Endometrial microvascular endothelial cells (primary cell): ENCODE data around the gene PTMA. TPM values are rescaled to one million over a fixed set of nuclear protein-coding genes. Genes with fewer than 3 reads are reported as not detected.
"Not testable (repeated sequence)": the region's sequence is repeated elsewhere in the genome, so short reads cannot be mapped to it uniquely, and the experiment has no call there.

Experiments used
- in situ Hi-C: cut with HindIII; loops from 2 replicates; pipeline ENCODE4 v1.10.0; 2017; ENCODE audit warnings: low sequenced_read_pairs, low pct_unique_long_range_greater_than_20kb; ENCODE audit errors: inconsistent ontology term
- total RNA-seq: library from RNA; depleted of rRNA; stranded (reverse); fragments of >200 nt; gene quantifications from one replicate; pipeline ENCODE4 v1.2.3, GENCODE V29; 2015; ENCODE audit errors: inconsistent ontology term

PTMA gene
- total RNA-seq, 1 donor from 2014 or later, result 949 TPM

DNA sequence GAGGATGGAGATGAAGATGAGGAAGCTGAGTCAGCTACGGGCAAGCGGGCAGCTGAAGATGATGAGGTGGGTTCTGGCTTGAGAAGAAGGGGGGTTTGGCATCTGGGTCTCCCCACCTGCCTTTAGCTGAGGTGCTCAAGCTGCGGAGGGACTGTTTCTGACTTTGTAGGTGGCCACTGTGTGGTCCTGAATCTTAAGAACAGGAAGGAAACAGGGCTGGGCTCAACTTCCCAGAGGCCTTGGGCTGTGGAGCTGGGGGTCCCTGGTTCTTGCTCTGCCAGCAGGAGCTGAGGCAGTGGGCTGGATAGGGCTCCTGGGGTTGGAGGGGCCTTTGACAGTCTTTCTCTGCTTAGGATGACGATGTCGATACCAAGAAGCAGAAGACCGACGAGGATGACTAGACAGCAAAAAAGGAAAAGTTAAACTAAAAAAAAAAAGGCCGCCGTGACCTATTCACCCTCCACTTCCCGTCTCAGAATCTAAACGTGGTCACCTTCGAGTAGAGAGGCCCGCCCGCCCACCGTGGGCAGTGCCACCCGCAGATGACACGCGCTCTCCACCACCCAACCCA lies 4.2 kb downstream of the PTMA start:
- in situ Hi-C loops, result not testable (repeated sequence)

DNA sequence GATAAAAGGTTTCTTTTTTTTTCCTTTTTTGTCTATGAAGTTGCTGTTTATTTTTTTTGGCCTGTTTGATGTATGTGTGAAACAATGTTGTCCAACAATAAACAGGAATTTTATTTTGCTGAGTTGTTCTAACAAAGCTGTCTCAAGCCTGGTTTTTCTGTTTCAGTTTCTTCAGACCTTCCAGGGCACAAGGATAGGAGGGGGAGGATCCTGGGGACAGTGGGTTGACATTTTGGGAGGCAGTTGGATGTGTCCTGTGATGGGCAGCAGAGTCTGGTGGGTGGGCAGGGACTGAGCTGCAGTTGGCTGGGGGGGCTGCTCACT lies 5.0 kb downstream of the PTMA start:
- in situ Hi-C loops, result not testable (repeated sequence)

- in situ Hi-C loops, result no loop called here
Observed at GRCh38 chr2:231713730-231714638, 5.7 kb downstream of the PTMA start.

- in situ Hi-C loops, result no loop called here
Observed at GRCh38 chr2:231714639-231715498, 6.5 kb downstream of the PTMA start.

GRCh38 chr2:231715499-231715837 lies 7.1 kb downstream of the PTMA start:
- in situ Hi-C loops, result no loop called here

DNA sequence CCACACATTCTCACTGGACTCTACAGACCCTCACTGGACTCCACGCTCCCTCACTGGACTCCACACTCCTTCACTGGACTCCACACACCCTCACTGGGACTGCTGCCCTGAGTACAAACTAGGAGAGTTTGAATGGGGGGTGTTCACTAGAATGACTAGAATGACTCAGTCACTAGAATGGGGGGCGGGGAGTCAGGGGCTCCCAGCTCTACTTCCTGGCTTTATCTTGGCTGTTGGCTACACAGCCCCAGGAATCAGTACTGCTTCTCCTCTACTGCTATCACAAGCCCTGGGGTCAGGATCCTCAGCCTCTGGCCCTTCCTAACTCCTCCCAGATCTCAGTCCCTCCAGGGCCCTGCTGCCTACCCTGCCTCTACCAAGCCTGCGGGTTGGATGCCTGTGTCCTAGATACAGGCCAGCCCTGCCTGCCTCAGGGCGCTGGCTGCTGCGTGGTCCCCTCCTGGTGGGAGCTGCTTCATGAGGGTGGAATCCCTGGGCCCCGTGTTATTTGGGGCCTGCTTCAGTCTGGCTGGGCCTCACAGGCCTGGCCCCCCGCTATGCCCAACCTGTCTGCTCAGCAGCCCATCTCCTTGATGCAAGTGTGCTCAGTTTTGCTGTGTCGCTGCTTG lies 7.8 kb downstream of the PTMA start:
- in situ Hi-C loops, result no loop called here

GRCh38 chr2:231716666-231717280 lies 8.4 kb downstream of the PTMA start:
- in situ Hi-C loops, result no loop called here

- in situ Hi-C loops, result no loop called here
Observed at GRCh38 chr2:231717281-231718171, 9.2 kb downstream of the PTMA start.

GRCh38 chr2:231718799-231719198 lies 10.5 kb downstream of the PTMA start:
- in situ Hi-C loops, result no loop called here

GRCh38 chr2:231720292-231720986 lies 12.1 kb downstream of the PTMA start:
- in situ Hi-C loops, result no loop called here

GRCh38 chr2:231720987-231721966 lies 13.0 kb downstream of the PTMA start:
- in situ Hi-C loops, result no loop called here

DNA sequence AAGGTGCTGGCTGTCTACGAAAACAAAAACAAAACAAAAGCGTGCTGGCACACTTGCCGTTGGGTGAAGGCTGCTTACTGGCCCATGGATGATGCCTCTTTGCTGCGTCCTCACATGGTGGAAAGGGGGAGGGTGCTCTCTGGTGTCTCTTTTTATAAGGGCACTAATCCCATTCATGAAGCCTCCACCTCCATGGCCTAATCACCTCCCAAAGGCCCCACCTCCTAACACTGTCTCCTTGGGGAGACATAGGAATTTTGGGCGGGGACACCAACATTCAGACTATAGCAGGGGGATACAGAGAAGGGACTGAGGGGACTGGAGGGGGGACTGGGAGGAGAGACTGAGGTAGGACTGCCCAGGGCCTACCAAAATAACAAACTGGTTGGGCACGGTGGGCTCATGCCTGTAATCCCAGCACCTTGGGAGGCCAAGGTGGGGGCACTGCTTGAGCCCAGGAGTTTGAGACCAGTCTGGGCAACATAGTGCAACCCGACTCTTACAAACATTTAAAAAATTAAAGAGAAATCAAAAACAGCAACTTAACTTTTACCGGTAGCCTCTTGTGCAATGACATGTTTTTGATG lies 14.5 kb downstream of the PTMA start:
- in situ Hi-C loops, result no loop called here

DNA sequence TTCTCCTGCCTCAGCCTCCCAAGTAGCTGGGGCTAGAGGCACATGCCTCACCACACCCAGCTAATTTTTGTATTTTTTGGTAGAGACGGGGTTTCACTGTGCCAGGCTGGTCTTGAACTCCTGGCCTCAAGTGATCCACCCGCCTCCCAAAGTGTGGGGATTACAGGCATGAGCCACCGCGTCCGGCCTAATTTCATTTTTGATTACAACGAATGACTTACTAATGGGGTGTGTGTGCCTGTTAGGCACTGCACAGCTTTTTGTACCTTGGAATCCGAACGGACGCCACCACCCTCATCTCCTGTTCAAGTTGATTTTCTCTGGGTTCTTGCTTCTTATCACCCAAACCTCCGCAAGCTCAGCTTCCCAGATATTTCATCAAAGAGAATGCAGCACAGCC lies 17.2 kb downstream of the PTMA start:
- in situ Hi-C loops, result no loop called here

DNA sequence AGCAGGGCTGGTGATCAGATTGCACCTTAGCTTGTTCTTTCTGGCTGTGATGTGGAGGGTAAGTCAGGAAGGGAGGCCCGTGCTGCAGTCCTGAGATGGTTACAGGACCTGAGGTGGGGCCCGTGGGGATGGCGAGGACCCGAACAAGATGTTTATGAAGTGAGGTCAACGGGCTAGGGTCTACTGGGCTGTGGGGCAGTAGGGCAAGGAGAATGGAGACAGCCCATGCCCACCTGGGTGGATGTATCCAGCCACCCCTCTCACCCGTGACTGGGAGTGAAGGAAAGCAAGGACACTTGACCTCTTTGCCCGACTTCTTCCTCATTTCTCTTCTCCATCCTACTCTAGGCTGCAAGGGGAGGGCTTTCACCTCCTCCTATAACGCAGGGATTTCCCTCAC lies 18.0 kb downstream of the PTMA start:
- in situ Hi-C loops, result no loop called here

GRCh38 chr2:231727621-231728020 lies 19.3 kb downstream of the PTMA start:
- in situ Hi-C loops, result no loop called here

- in situ Hi-C loops, result no loop called here
Observed at GRCh38 chr2:231732604-231733003, 24.3 kb downstream of the PTMA start.
